Measurements from ENCODE around the gene ADGRG6. TPM values are rescaled to one million over a fixed set of nuclear protein-coding genes. Genes with fewer than 3 reads are reported as not detected.

Gene ADGRG6
- total RNA-seq = 45.4 TPM

GRCh38 chr6:142301651-142302391 lies at the start of gene ADGRG6:
TSS of gene ADGRG6 (plus strand) at chr6:142302007. CDS start at chr6:142302330, 323 bp downstream.

Other genes starting within 250 kb of the ADGRG6 start
- gene GJE1, start 169.1 kb upstream of the ADGRG6 start, total RNA-seq = not detected
- gene NMBR, start 154.9 kb upstream of the ADGRG6 start, total RNA-seq = 6.6 TPM
- gene VTA1, start 154.7 kb upstream of the ADGRG6 start, total RNA-seq = 124 TPM